Transverse colon (tissue), 4 donors: Measurements from ENCODE around the gene ATP1A2.

Experiments
- CTCF ChIP-seq, 5 experiments: fragments of 200-600 bp in 3 of 5; fragments of 450-650 bp in 2 of 5; sonication (generic) in 3 of 5; IDR thresholded peaks; 1 replicate in 2 of 5; 2 replicates in 3 of 5; pipeline ENCODE4 v1.5.1; 2016 to 2017; ENCODE audit warnings: antibody characterized with exemption in 5 of 5, inconsistent platforms in 3 of 5, mild to moderate bottlenecking in 2 of 5, moderate library complexity in 1 of 5
- POLR2A ChIP-seq: fragments of 450-650 bp; IDR thresholded peaks from one replicate; pipeline ENCODE4 v1.6.1; 2016; ENCODE audit warnings: antibody characterized with exemption, mild to moderate bottlenecking, moderate library complexity
- POLR2AphosphoS5 ChIP-seq, 3 donors: sonication (generic); formaldehyde crosslinking; IDR thresholded peaks; one replicate each; pipeline ENCODE4 v1.6.1; 2016; ENCODE audit warnings: antibody characterized with exemption in 3 of 3

DNA sequence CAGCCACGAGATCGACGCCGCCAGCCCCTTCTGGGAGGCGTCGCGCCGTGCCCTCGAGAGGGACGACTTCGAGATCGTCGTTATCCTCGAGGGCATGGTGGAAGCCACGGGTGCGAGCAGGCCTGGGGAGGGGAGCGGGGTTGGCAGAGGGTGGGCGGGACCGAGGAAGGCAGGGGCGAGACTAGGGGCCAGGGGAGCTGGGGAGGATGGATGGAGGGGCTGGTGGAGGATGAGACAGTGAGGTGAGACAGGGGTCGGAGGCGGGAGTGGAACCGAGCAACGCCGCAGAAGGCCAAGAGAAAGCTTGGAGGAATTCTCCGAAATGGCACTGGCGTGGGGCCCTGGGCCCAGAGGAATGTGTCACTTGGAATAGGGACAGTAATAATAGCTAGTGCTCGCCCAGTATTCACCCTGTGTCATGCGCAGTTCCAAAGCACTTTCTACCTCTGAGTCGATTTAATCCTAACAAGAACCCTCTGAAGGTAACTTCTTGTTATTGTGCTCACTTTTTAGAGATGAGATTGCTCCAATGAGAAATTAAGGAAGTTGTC is 30.7 kb upstream of the ATP1A2 start:
- TF ChIP-seq CTCF (IDR thresholded peaks at IDR 0.05) (no peak), POLR2A (no peak), POLR2AphosphoS5 (IDR thresholded peaks at IDR 0.05) (no peak)
